Fibroblast of lung (primary cell): ENCODE results near the gene SUN5. TPM values are rescaled to one million over a fixed set of nuclear protein-coding genes. Genes with fewer than 3 reads are reported as not detected.

ENCODE experiments used
- DNase-seq, 2 donors: peaks; one replicate each; pipeline versions ENCODE4 v3.0.0 to v3.0.0-alpha.2; 2010; ENCODE audit warnings: low read depth in 2 of 2
- H2AFZ ChIP-seq: 2 replicates; pipeline ENCODE4 v1.5.1; 2012; ENCODE audit warnings: low read length, control low read depth, inconsistent platforms
- H3K27ac ChIP-seq: 2 replicates; pipeline ENCODE4 v1.5.1; 2011; ENCODE audit warnings: low read length, control low read depth; ENCODE audit not compliant: insufficient read depth
- H3K27me3 ChIP-seq: 2 replicates; pipeline ENCODE4 v1.5.1; 2011; ENCODE audit warnings: mild to moderate bottlenecking, low read length; ENCODE audit not compliant: control insufficient read depth, insufficient read depth
- H3K36me3 ChIP-seq: 2 replicates; pipeline ENCODE4 v1.5.1; 2011; ENCODE audit warnings: low read length; ENCODE audit not compliant: control insufficient read depth, insufficient read depth
- H3K4me1 ChIP-seq: 2 replicates; pipeline ENCODE4 v1.5.1; 2011; ENCODE audit warnings: low read length; ENCODE audit not compliant: control insufficient read depth, insufficient read depth; ENCODE audit errors: extremely low read depth
- H3K4me2 ChIP-seq: 2 replicates; pipeline ENCODE4 v1.5.1; 2011; ENCODE audit warnings: low read length, control low read depth; ENCODE audit not compliant: insufficient read depth; ENCODE audit errors: extremely low read depth
- H3K4me3 ChIP-seq, 4 experiments: fragments of 200-600 bp in 1 of 4; sonication (generic) in 1 of 4; replicated peaks in 1 of 4; 2 replicates each; pipeline ENCODE4 v1.5.1; 2011 to 2016; ENCODE audit warnings: low read length in 4 of 4, low read depth in 3 of 4, mild to moderate bottlenecking in 3 of 4, control low read depth in 2 of 4, inconsistent platforms in 1 of 4, mixed read lengths in 1 of 4; ENCODE audit not compliant: insufficient read depth in 1 of 4; ENCODE audit errors: control extremely low read depth in 1 of 4
- H3K79me2 ChIP-seq: 2 replicates; pipeline ENCODE4 v1.5.1; 2012; ENCODE audit warnings: mild to moderate bottlenecking, low read length, inconsistent platforms; ENCODE audit not compliant: control insufficient read depth, insufficient read depth
- H3K9ac ChIP-seq: 2 replicates; pipeline ENCODE4 v1.5.1; 2011; ENCODE audit warnings: mild to moderate bottlenecking, low read length, control low read depth; ENCODE audit not compliant: insufficient read depth
- H3K9me3 ChIP-seq: 2 replicates; pipeline ENCODE4 v1.5.1; 2012; ENCODE audit warnings: low read depth, low read length; ENCODE audit not compliant: control insufficient read depth, insufficient read depth
- H4K20me1 ChIP-seq: 2 replicates; pipeline ENCODE4 v1.5.1; 2011; ENCODE audit warnings: low read length; ENCODE audit not compliant: control insufficient read depth, insufficient read depth; ENCODE audit errors: extremely low read depth
- EZH2 ChIP-seq: IDR thresholded peaks from 2 replicates; pipeline ENCODE4 v1.5.1; 2012; ENCODE audit warnings: low read length, control low read depth, mild to moderate bottlenecking; ENCODE audit errors: missing control alignments
- polyA plus RNA-seq, 2 donors: library from polyadenylated mRNA; depleted of rRNA in 1 of 2; stranded (reverse) in 1 of 2; unstranded in 1 of 2; fragments of >200 nt; gene quantifications; 2 replicates each; pipeline ENCODE4 v1.2.1, GENCODE V29; 2011 to 2012; ENCODE audit warnings: missing spikeins in 1 of 2
- total RNA-seq: library from RNA; depleted of rRNA; stranded (reverse); fragments of >200 nt; gene quantifications from 2 replicates; pipeline ENCODE4 v1.2.1, GENCODE V29; 2014
- TF ChIP-seq, protein P1 (sequence below), 2 donors: IDR thresholded peaks in 1 of 2; conservative IDR thresholded peaks in 1 of 2; 1 replicate in 1 of 2; 2 replicates in 1 of 2; pipeline ENCODE4 v1.5.1; 2011 to 2012; ENCODE audit warnings: low read length in 2 of 2, control low read depth in 1 of 2, inconsistent platforms in 1 of 2, low read depth in 1 of 2, mild to moderate bottlenecking in 1 of 2

SUN5 gene
- total and polyA plus RNA-seq, 2 donors (not counting 1 experiment from before 2014, with no cell fraction given), result not detected

DNA sequence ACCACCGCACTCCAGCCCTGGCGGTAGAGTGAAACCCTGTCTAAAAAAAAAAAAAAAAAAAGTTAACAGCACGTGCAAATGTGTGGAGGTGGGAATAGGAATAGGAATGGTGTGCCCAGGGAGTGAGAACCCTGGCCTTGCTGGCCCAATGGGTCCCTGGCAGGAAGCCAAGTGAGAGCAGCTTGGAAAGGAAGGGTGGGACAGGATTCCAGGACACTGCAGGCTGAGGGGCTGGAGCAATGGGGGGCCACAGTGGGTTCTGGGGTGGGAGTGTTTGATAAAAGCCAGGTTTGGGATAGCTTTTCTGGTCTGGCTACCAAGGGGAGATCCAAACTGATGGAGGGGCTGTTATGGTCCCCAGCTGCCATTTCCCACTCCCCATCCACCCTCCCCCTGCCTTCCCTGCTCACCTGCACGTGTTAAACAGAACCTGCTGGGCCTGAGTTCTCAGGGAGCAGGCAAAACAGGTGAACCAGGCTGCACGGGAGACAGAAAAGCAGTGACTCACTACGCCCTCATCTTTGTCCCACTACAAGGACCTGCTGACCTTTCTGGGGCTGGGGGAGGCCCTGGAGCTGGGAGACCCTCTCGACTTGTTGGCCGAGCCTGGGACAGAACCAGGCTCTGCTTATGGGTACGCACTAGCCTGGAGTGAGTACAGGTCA, 3.3 kb downstream of the SUN5 start:
- TF ChIP-seq, protein P1, sequence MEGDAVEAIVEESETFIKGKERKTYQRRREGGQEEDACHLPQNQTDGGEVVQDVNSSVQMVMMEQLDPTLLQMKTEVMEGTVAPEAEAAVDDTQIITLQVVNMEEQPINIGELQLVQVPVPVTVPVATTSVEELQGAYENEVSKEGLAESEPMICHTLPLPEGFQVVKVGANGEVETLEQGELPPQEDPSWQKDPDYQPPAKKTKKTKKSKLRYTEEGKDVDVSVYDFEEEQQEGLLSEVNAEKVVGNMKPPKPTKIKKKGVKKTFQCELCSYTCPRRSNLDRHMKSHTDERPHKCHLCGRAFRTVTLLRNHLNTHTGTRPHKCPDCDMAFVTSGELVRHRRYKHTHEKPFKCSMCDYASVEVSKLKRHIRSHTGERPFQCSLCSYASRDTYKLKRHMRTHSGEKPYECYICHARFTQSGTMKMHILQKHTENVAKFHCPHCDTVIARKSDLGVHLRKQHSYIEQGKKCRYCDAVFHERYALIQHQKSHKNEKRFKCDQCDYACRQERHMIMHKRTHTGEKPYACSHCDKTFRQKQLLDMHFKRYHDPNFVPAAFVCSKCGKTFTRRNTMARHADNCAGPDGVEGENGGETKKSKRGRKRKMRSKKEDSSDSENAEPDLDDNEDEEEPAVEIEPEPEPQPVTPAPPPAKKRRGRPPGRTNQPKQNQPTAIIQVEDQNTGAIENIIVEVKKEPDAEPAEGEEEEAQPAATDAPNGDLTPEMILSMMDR (conservative IDR thresholded peaks at IDR 0.05 in 1 of 2, IDR thresholded peaks at IDR 0.05 in 1 of 2; ENCODE audit: low read depth in 1 of 2, low read length in 2 of 2), result no peak
- no peak for TF ChIP-seq EZH2
- no peak overlapping the region for H3K9ac ChIP-seq

DNA sequence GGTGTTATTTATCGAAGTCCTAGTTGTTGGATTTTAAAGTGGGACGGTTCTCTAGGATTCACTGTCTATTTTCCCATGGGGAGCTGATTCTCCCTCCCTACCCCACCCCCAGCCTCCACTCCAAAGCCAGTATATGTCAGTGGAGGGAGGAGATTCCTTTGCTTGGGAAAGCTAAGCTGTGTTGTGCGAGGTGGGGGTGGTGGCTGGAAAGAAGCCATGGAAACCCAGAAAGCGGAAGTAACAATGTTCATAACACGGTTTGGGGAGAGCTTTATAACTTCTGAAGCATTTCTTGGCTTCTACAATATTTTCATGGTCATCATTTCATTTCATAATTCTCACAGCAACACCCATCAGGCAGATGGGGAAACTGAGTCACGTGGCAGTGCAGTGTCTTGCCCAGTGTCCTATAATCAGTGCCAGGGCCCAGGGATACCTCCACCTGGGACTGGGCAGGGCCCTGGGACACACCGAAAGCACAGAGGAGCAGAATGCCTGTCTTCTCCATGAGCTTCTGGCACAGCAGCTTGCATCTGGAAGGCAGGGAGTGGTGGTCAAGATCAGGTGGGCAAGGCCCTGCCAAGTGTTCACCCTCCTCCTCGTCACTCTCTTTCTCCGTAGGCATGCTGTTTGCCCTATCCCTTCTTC, 4.5 kb downstream of the SUN5 start:
- no peaks in the 10 kb centered on the region for H3K27me3 ChIP-seq
- no peaks in the 10 kb centered on the region for H3K79me2 ChIP-seq
- no peak overlapping the region for H3K9ac ChIP-seq
- H2AFZ ChIP-seq, result no peak overlapping the region
- no peak overlapping the region for H3K4me3 ChIP-seq
- H3K4me2 ChIP-seq, result no peak overlapping the region
- no peaks in the 10 kb centered on the region for H3K36me3 ChIP-seq
- H4K20me1 ChIP-seq, result no peaks in the 10 kb centered on the region
- no peak for DNase-seq
- H3K4me1 ChIP-seq, result no peaks in the 10 kb centered on the region
- no peaks in the 10 kb centered on the region for H3K9me3 ChIP-seq
- TF ChIP-seq, protein P1 (conservative IDR thresholded peaks at IDR 0.05 in 1 of 2, IDR thresholded peaks at IDR 0.05 in 1 of 2; ENCODE audit: low read depth in 1 of 2, low read length in 2 of 2), result no peak
- no peak for TF ChIP-seq EZH2
- no peak overlapping the region for H3K27ac ChIP-seq

More for the DNA sequence above, 3.3 kb downstream of the SUN5 start:
- Histone ChIP-seq H3K4me1 (no peaks in the 10 kb centered on the region), H3K27me3 (no peaks in the 10 kb centered on the region), H3K4me2 (no peak overlapping the region), H3K9me3 (no peaks in the 10 kb centered on the region), H3K36me3 (no peaks in the 10 kb centered on the region), H3K79me2 (no peaks in the 10 kb centered on the region), H3K27ac (no peak overlapping the region), H2AFZ (no peak overlapping the region), H4K20me1 (no peaks in the 10 kb centered on the region), H3K4me3 (no peak overlapping the region)
- no peak for DNase-seq

DNA sequence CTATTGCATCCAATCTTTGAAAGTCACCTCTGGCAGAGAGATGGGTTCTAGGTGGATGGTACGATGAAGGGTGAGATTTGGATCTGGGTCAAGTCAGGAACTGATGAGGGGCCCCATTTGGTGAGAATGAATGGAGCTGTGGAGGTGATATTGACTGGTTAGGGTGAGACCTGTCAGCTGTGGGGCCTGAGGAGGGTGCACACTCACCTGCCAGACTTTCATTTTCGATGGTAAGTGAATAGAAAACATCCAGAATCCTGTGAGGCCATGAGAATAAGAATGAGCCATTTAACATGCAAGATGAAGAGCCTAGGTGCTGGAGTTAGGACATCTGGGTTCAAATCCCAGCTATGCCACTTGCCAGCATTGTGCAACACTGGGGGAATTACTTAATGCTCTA, 6.8 kb downstream of the SUN5 start:
- Histone ChIP-seq H3K27ac (no peak overlapping the region), H3K79me2 (no peaks in the 10 kb centered on the region), H3K9me3 (no peaks in the 10 kb centered on the region), H2AFZ (no peak overlapping the region), H3K4me3 (no peak overlapping the region), H3K4me2 (no peak overlapping the region), H3K36me3 (no peaks in the 10 kb centered on the region), H3K9ac (no peak overlapping the region), H3K4me1 (no peaks in the 10 kb centered on the region), H4K20me1 (no peaks in the 10 kb centered on the region), H3K27me3 (no peaks in the 10 kb centered on the region)
- TF ChIP-seq, protein P1 (conservative IDR thresholded peaks at IDR 0.05 in 1 of 2, IDR thresholded peaks at IDR 0.05 in 1 of 2; ENCODE audit: low read depth in 1 of 2, low read length in 2 of 2), result no peak
- TF ChIP-seq EZH2, result no peak
- no peak for DNase-seq
